GM12878 (cell line): ENCODE results near the gene ERFL. TPM values are rescaled to one million over a fixed set of nuclear protein-coding genes. Genes with fewer than 3 reads are reported as not detected.
A peak's percentile ranks its signal among the peaks of the same experiment; 100 is the strongest.

Experiments used
- ELK1 ChIP-seq: IDR thresholded peaks from 2 replicates; pipeline ENCODE4 v1.6.1; 2012; ENCODE audit warnings: low read depth, low read length, improper control_type of control experiment
- IKZF1 ChIP-seq: fragments of 450-650 bp; conservative IDR thresholded peaks from 2 replicates; pipeline ENCODE4 v1.6.1; 2017; ENCODE audit warnings: antibody characterized with exemption, mild to moderate bottlenecking
- IRF3 ChIP-seq: fragments of 450-650 bp; IDR thresholded peaks from 2 replicates; pipeline ENCODE4 v1.6.1; 2014; ENCODE audit warnings: mild to moderate bottlenecking
- MEF2B ChIP-seq: fragments of 450-650 bp; IDR thresholded peaks from 2 replicates; pipeline ENCODE4 v1.6.1; 2018; ENCODE audit warnings: mild to moderate bottlenecking, moderate library complexity; ENCODE audit not compliant: partially characterized antibody, poor library complexity, severe bottlenecking
- MXI1 ChIP-seq: fragments of 150-350 bp; IDR thresholded peaks from 2 replicates; pipeline ENCODE4 v1.6.1; 2011; ENCODE audit warnings: low read depth, mild to moderate bottlenecking, inconsistent platforms, low read length, improper control_type of control experiment
- MYB ChIP-seq: fragments of 150-350 bp; IDR thresholded peaks from 2 replicates; pipeline ENCODE4 v1.6.1; 2014; ENCODE audit warnings: mild to moderate bottlenecking, low read depth, low read length, borderline replicate concordance
- NBN ChIP-seq: fragments of 450-650 bp; IDR thresholded peaks from 2 replicates; pipeline ENCODE4 v1.6.1; 2016
- PKNOX1 ChIP-seq: fragments of 450-650 bp; IDR thresholded peaks from 2 replicates; pipeline ENCODE4 v1.6.1; 2016; ENCODE audit warnings: mild to moderate bottlenecking
- POU2F2 ChIP-seq: IDR thresholded peaks from 3 replicates; pipeline ENCODE4 v1.6.1; 2011; ENCODE audit warnings: low read depth, mild to moderate bottlenecking, low read length, borderline replicate concordance
- RB1 ChIP-seq: fragments of 450-650 bp; formaldehyde crosslinking; IDR thresholded peaks from 2 replicates; pipeline ENCODE4 v1.6.1; 2017; ENCODE audit warnings: mild to moderate bottlenecking, borderline replicate concordance
- SIX5 ChIP-seq: IDR thresholded peaks from 2 replicates; pipeline ENCODE4 v1.6.1; 2011; ENCODE audit warnings: mild to moderate bottlenecking, low read depth, low read length, moderate library complexity; ENCODE audit not compliant: severe bottlenecking
- SMAD1 ChIP-seq: fragments of 450-650 bp; IDR thresholded peaks from 2 replicates; pipeline ENCODE4 v1.6.1; 2018; ENCODE audit warnings: mild to moderate bottlenecking, low read depth; ENCODE audit not compliant: partially characterized antibody
- STAT3 ChIP-seq: IDR thresholded peaks from 2 replicates; pipeline ENCODE4 v1.6.1; 2011; ENCODE audit warnings: low read depth, low read length, improper control_type of control experiment
- SUZ12 ChIP-seq: fragments of 200-600 bp; sonication (generic); IDR thresholded peaks from one replicate; pipeline ENCODE4 v1.6.1; 2018; ENCODE audit warnings: antibody characterized with exemption, mild to moderate bottlenecking; ENCODE audit not compliant: unreplicated experiment
- TCF7 ChIP-seq: IDR thresholded peaks from 2 replicates; pipeline ENCODE4 v1.6.1; 2014; ENCODE audit warnings: antibody characterized with exemption, borderline replicate concordance
- ZNF24 ChIP-seq: fragments of 450-650 bp; IDR thresholded peaks from 2 replicates; pipeline ENCODE4 v1.6.1; 2017; ENCODE audit warnings: antibody characterized with exemption, mild to moderate bottlenecking
- ZNF274 ChIP-seq: IDR thresholded peaks from one replicate; pipeline ENCODE4 v1.8.0; 2011; ENCODE audit not compliant: insufficient read length, insufficient read depth
- ZSCAN29 ChIP-seq: fragments of 450-650 bp; IDR thresholded peaks from 2 replicates; pipeline ENCODE4 v1.6.1; 2017; ENCODE audit warnings: mild to moderate bottlenecking, moderate library complexity
- polyA plus RNA-seq, 11 experiments: library from polyadenylated mRNA; depleted of rRNA in 4 of 11; unstranded in 6 of 11; stranded (reverse) in 5 of 11; fragments of >200 nt; fragmentation: Nextera tagmentation in 4 of 11; fragmentation: Illumina TruSeq in 1 of 11; extraction: Ambion mirVana in 4 of 11; extraction: Trizol in 1 of 11; gene quantifications; 1 replicate in 1 of 11; 2 replicates in 10 of 11; pipeline versions ENCODE4 v1.2.1 to v1.2.3, GENCODE V29; 2011 to 2016; ENCODE audit warnings: inconsistent platforms in 2 of 11, missing spikeins in 2 of 11, low read depth in 1 of 11
- total RNA-seq, 4 experiments: library from RNA; depleted of rRNA in 3 of 4; stranded (reverse); fragments of >200 nt in 3 of 4; fragmentation: Illumina TruSeq in 1 of 4; extraction: Trizol in 1 of 4; gene quantifications; 2 replicates each; pipeline versions ENCODE4 v1.2.1 to v1.2.3, GENCODE V29; 2013 to 2021
- TF ChIP-seq, protein P1 (sequence below): IDR thresholded peaks from 2 replicates; pipeline ENCODE4 v1.6.1; 2011; ENCODE audit warnings: borderline replicate concordance, low read depth, mild to moderate bottlenecking, moderate library complexity, mixed read lengths, low read length; ENCODE audit not compliant: insufficient read depth; ENCODE audit errors: extremely low read length
- TF ChIP-seq, protein P2 (sequence below): fragments of 450-650 bp; IDR thresholded peaks from 2 replicates; pipeline ENCODE4 v1.6.1; 2017; ENCODE audit warnings: antibody characterized with exemption, mild to moderate bottlenecking, moderate library complexity

The ERFL gene
- total and polyA plus RNA-seq, 10 of the 15 experiments (the other 5 are each of a cell fraction or from before 2014, with no cell fraction given) = 0.04 to 0.10 (median 0.05) TPM; not detected in 7

GRCh38 chr19:41883821-41884733 is 44.2 kb downstream of the ERFL start (continued):
- TF ChIP-seq ELK1 (peak; percentile 92), PKNOX1 (peak; percentile 96), ZNF24 (peak; percentile 92), ZNF274 (no peak), ZSCAN29 (peak; percentile 90), MXI1 (peak; percentile 70; the same call in 1 of the 2 replicates), NBN (peak; percentile 98), RB1 (peak; percentile 59; the same call in 1 of the 2 replicates), MEF2B (peak; percentile 45), POU2F2 (peak; percentile 76), SIX5 (peak; percentile 45), SUZ12 (no peak), SMAD1 (peak; percentile 81), IKZF1 (peak; percentile 98), TCF7 (no peak), MYB (peak; percentile 44; the same call in 1 of the 2 replicates), IRF3 (no peak), STAT3 (no peak)
- TF ChIP-seq, protein P1, sequence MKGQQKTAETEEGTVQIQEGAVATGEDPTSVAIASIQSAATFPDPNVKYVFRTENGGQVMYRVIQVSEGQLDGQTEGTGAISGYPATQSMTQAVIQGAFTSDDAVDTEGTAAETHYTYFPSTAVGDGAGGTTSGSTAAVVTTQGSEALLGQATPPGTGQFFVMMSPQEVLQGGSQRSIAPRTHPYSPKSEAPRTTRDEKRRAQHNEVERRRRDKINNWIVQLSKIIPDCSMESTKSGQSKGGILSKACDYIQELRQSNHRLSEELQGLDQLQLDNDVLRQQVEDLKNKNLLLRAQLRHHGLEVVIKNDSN = no peak
- TF ChIP-seq, protein P2, sequence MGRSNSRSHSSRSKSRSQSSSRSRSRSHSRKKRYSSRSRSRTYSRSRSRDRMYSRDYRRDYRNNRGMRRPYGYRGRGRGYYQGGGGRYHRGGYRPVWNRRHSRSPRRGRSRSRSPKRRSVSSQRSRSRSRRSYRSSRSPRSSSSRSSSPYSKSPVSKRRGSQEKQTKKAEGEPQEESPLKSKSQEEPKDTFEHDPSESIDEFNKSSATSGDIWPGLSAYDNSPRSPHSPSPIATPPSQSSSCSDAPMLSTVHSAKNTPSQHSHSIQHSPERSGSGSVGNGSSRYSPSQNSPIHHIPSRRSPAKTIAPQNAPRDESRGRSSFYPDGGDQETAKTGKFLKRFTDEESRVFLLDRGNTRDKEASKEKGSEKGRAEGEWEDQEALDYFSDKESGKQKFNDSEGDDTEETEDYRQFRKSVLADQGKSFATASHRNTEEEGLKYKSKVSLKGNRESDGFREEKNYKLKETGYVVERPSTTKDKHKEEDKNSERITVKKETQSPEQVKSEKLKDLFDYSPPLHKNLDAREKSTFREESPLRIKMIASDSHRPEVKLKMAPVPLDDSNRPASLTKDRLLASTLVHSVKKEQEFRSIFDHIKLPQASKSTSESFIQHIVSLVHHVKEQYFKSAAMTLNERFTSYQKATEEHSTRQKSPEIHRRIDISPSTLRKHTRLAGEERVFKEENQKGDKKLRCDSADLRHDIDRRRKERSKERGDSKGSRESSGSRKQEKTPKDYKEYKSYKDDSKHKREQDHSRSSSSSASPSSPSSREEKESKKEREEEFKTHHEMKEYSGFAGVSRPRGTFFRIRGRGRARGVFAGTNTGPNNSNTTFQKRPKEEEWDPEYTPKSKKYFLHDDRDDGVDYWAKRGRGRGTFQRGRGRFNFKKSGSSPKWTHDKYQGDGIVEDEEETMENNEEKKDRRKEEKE = 0 out of 2 replicates have a peak, but pooled peaks have one; percentile 17
